Measurements from ENCODE around the gene VWCE.
A peak's percentile ranks its signal among the peaks of the same experiment; 100 is the strongest.

The VWCE gene

GRCh38 chr11:61294717-61295595 is at the start of gene VWCE:
TSS of gene VWCE (minus strand) at chr11:61295316. CDS start at chr11:61295037, 279 bp downstream.
- no peak for DNase-seq (ENCODE audit: low read depth in 2 of 2)

GRCh38 chr11:61343792-61344745 is 49.0 kb upstream of the VWCE start:
- DNase-seq (ENCODE audit: low read depth in 2 of 2): no peak

GRCh38 chr11:61342207-61342803 is 47.2 kb upstream of the VWCE start:
- no peak for DNase-seq (ENCODE audit: low read depth in 2 of 2)

- no peak for DNase-seq (ENCODE audit: low read depth in 2 of 2)
These were observed 46.6 kb upstream of the VWCE start for GRCh38 chr11:61341706-61342105.

GRCh38 chr11:61340979-61341378 is 45.9 kb upstream of the VWCE start:
- no peak for DNase-seq (ENCODE audit: low read depth in 2 of 2)

GRCh38 chr11:61339490-61339878 is 44.4 kb upstream of the VWCE start:
- DNase-seq (ENCODE audit: low read depth in 2 of 2): no peak

- DNase-seq (ENCODE audit: low read depth in 2 of 2): no peak
These were observed 43.8 kb upstream of the VWCE start for GRCh38 chr11:61338783-61339489.

GRCh38 chr11:61337706-61338470 is 42.8 kb upstream of the VWCE start:
- DNase-seq (ENCODE audit: low read depth in 2 of 2): no peak

- peak; percentile 23 to 29 for DNase-seq (ENCODE audit: low read depth in 2 of 2)
These were observed 41.2 kb upstream of the VWCE start for GRCh38 chr11:61336171-61336935.

- DNase-seq (ENCODE audit: low read depth in 2 of 2): no peak
These were observed 40.2 kb upstream of the VWCE start for GRCh38 chr11:61335355-61335710.

GRCh38 chr11:61334434-61335354 is 39.6 kb upstream of the VWCE start:
- DNase-seq (ENCODE audit: low read depth in 2 of 2): no peak

- no peak for DNase-seq (ENCODE audit: low read depth in 2 of 2)
These were observed 38.7 kb upstream of the VWCE start for GRCh38 chr11:61333550-61334433.

GRCh38 chr11:61332797-61333549 is 37.9 kb upstream of the VWCE start, which contains the start of the genes DDB1 and TKFC:
TSS of gene DDB1 (minus strand) at chr11:61333105. CDS start at chr11:61332968, 137 bp downstream.
TSS of gene TKFC (plus strand) at chr11:61333228. CDS start at chr11:61334729, 1,501 bp downstream.
- peak; percentile 78 to 79 for DNase-seq (ENCODE audit: low read depth in 2 of 2)

- no peak for DNase-seq (ENCODE audit: low read depth in 2 of 2)
These were observed 37.2 kb upstream of the VWCE start for GRCh38 chr11:61332281-61332796.

- no peak for DNase-seq (ENCODE audit: low read depth in 2 of 2)
These were observed 36.5 kb upstream of the VWCE start for GRCh38 chr11:61331651-61332050.

- DNase-seq (ENCODE audit: low read depth in 2 of 2): no peak
These were observed 34.8 kb upstream of the VWCE start for GRCh38 chr11:61329871-61330270.

GRCh38 chr11:61328351-61328750 is 33.2 kb upstream of the VWCE start:
- DNase-seq (ENCODE audit: low read depth in 2 of 2): no peak

Measured in fibroblast of skin of left biceps (primary cell).